AML-193 (cell line): ENCODE results near the gene OPCML.

Experiments used
- DNase-seq, 2 experiments: peaks; one replicate each; lab custom pipeline; 2025; lab: John Stamatoyannopoulos, UW

OPCML gene

GRCh38 chr11:133072378-133072777 is 459.9 kb downstream of the OPCML start:
- DNase-seq, result no peak

GRCh38 chr11:133070791-133071190 is 461.5 kb downstream of the OPCML start:
- DNase-seq, result no peak

DNA sequence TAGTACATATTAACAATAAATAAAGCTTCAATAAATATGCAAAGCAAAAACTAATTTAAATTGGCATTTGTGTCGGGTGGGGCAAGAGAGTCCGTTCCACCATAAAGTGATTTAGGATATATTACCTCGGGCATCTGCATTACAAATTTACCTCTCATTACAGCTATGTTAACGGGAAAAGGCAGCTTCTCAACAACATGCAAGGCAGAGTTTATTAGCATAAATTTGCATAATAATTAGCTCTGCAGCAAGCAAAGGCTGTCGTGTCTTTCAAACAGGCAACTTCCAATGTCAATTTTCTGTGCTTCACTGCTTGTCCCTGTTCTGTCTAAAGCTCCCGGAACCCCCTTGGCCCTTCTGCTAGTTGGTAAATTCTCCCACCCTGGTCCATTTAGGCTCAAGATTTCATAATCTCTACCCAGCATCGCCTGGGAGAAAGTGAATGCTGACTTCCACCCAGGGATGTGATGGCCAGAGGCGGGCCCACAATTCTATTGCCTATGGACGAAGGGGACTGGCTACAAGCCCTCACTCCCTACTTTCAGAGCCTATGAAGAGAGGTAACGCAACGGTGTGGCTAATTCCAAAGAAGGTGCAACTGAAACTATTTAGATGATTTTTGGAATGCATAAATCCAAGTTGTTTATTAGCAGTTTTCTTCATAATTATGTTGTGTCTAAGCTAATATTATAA is 462.1 kb downstream of the OPCML start:
- no peak for DNase-seq

- DNase-seq, result no peak
Observed at GRCh38 chr11:133065847-133066485, 466.3 kb downstream of the OPCML start.

GRCh38 chr11:133064961-133065360 is 467.3 kb downstream of the OPCML start:
- no peak for DNase-seq

DNA sequence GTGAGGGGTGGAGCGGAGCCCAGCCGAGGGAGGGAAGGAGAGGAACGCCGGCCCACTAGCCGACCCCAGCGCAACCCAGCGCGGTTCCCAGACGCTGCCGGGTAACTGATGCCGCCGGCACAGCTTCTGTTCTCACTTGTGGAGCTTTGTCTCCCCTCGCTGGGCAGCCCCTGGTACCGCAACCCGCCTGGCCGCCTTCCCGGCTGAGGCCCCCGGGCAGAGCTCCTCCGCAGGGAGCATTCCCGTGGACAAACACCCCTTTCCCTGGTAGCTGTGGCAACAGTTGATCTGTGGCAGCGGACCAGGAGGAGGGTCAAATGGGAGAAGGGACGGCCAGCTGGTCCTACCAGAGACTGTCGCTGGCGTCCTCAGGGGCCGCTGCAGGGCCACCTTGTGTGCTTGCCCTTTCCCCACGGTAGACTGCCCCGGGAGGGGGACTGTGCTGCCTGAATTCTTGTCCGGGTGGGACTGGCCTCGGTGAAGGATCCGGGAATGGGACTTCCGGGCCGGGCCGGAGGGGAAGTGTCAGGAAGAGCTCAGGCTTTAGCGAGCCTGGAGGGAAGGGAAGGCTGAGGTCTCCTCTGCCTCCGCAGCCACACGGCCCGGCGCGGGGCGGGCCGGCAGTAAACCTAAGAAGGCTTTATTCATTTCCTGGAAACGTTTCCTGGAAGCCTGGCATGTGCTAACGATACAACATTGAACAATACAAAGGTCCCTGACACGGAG is 468.0 kb downstream of the OPCML start:
- no peak for DNase-seq

DNA sequence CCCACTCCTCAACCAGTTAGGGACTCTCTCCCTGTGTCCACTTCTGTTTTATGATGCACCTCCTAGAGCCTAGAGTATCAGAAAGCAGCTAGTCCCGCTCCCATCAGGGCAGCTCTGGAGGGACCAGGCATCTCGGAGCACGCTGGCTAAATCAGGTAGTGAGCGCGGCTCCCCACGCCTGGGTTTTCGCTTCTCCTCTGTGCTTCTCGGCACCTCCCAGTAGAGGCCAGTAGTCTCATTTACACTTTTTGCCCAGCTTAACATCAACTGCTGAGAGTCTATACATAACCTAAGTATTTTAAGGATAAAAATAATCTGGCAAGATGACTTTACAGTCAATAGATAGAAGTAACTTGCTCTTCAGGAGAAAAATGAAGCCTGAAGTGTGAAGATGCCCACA is 473.8 kb downstream of the OPCML start:
- DNase-seq, result no peak

DNA sequence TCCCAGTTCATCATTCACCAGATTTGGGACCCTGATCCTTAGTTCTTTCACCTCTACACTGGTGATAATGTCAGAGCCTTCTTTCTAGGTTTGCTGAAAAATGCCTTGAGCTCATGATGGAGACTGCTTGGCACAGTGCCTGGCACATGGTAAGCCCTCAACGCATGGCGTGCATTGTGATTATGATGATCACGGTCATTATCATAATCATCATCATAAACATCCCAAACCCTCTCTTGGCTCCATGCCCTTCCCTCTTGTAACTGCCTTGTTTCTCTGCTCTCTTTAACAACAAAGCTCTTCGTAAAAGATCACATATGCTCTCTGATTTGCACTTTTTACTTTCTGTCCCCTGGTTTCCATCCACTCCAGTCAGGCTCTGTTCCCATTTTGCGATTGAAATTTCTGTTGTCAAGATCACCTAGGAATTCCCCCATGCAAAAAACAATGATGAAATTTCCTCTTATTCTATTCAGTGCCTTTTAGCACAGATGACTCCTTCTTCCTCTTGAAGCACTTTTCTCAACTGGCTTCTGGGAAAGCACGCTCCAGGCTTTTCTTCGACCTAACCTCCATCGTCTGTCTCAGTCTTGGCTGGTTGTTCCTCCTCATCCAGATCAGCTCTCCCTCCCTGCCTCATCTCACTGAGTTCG is 479.1 kb downstream of the OPCML start:
- DNase-seq, result no peak

DNA sequence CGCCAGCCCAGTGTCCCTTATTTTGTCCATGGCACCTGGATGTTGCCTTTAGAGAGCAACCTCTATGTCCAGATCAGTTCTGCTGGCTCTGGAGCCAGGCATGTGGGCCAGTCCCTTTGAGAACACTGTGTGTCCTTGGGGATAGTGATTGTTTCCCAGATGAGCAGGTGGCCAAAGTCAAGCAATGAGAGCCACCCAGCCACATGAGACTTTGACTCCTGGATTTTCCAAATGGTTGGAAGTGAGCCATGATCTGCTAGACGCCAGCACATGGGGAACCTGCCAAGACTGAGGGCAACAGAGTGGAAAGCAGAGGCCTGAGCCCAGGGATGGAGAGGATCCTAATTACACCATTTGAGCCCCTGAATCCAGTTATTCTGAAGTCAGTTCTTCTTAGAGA is 479.8 kb downstream of the OPCML start:
- DNase-seq, result no peak

- DNase-seq, result no peak
Observed at GRCh38 chr11:133049244-133050019, 482.9 kb downstream of the OPCML start.

- DNase-seq, result no peak
Observed at GRCh38 chr11:133048270-133048669, 484.0 kb downstream of the OPCML start.

- DNase-seq, result no peak
Observed at GRCh38 chr11:133047771-133048115, 484.6 kb downstream of the OPCML start.

DNA sequence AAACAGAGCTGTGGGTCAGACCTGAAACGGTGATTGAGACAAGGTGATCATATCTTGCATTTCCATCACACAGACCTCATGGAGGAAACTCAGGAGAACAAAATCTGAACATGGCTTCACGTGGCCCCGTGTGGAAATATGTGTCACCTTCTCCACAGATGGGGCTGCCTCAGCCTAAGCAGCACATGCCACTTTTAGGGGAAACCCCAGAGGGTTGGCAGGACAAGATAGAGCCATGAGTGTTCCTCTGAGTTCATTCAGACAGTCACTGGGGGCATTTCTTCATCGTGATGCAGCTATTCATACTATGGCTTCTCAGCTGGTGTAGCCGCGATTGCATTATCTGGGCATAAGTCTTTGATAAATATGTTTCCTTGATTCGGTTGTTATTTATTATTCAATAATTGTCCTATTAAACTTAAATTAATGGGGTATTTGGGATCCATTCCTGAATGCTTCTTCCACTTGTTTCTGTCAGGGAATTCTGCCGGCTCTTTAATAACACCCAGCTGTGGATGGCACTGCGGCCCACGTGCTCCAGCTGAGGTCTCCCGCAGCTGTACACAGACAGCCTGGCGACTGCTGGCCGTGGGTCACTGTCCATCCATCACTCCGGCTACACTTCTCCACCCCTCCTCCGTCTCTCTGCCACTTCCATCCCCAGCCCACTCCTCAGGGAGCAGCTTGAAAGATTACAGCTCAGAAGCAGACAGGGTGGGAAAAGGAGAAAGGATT is 485.1 kb downstream of the OPCML start:
- no peak for DNase-seq

DNA sequence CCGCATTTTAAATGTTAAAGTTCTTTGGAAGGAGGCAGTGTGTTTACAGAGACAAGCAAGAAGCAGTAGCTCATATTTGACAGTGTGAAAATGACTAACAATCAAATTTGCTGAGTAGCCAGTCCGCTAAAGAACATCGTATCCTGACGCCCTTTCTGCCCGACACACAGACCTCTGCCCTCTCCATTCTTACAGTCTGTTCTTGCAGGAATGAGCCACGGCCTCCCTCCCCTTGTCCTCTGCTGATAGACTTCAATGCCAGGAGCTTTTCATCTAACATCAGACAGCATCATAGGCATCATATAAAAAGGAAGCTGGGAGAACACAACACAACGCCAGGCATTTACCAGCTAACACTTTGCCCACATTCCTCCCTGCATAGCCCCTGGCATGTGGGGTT is 486.0 kb downstream of the OPCML start:
- DNase-seq, result no peak

DNA sequence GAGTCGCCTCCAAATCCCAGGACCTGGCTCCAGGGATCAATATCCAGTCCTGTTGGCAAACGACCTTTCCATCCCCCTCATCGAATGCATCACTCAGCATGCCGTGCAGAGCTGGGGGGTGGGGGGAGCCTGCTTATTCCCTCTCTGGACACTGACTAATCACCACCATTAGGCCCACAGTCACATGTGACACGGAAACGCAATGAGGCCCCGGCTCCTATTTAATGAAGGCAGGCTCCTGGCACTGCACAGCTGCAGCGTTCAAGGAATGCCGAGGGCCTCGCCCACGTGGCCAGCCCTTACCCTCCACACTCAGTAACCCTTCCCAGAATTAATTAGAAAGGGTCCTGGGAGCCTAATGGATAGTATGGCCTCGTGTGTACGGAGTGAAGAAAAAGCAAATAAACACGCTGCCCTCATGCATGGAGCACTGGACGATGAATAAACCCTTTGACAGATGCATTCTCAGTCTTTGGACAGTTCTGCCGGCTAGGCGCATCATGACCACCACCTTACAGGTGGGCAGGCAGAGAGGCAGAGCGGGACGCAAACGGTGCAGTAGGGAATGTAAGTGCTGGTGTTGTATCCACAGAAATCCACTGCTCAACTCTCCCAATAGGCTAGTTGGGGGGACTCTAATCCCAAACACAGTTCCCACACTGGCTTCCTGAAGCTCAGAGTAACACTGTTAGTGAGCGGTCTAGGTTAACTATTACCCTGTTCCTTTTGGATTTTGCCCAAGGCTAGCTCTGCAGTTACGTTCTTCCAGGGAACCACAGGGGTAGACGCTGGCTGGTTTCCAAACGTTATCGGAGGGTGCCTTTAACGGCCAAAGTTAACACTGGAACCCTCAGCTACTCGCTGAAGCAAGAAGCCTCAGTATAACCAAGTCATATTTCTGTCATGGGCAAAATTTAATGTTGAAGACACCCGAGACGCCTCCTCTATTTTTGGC is 490.1 kb downstream of the OPCML start:
- no peak for DNase-seq

DNA sequence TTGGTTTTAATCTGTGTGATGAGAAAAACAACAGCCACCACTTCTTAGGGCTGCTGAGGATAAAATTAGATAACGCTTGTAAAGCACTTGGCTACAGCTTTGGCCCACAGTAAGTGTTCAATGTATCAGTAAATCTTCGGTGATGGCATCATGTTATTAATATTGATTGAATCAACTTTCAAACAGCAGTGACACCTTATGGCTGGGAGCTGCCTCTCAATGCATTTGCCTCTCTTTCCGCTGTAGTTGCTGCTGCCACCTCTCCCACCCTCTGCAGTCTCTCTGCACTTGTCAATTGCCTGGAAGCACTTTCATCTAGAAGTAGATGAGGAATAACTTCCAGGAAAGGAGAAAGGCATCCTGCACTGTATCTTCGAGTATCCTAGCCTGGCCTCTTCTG is 491.1 kb downstream of the OPCML start:
- DNase-seq, result no peak

GRCh38 chr11:133040289-133040900 is 491.9 kb downstream of the OPCML start:
- DNase-seq, result no peak

DNA sequence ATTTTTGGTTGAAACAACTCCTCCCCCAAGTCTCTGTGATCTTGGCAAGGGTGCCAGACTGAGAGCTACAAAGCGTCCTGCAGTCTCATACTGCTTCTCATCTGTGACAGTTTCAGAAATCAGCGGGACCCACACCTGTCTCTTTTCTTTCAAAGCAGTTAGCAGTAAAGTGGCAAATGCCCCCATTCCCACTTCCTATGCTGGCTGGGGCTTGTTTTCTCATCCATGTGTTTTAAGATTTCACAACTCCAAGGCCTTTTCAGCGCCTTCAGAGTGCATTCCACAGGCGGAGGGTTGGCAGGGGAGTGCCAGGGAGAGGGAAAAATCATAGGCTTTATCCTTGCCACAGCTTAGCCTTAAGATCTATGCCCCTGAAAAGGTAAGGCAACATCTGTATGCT is 493.5 kb downstream of the OPCML start:
- no peak for DNase-seq

GRCh38 chr11:133034929-133035328 is 497.4 kb downstream of the OPCML start:
- no peak for DNase-seq

DNA sequence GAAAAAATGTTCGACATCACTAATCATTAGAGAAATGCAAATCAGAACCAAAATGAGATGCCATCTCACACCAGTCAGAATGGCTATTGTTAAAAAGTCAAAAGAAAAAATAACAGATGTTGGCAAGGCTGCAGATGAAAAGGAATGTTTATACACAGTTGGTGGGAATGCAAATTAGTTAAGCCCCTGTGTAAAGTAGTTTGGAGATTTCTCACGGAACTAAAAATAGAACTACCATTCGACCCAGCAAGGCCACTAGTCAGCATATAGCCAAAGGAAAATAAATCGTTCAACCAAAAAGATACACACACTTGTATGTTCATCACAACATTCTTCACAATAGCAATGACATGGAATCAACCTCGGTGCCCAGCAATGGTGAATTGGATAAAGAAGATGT is 503.2 kb downstream of the OPCML start:
- DNase-seq, result no peak
